HG03558 (cell line): ENCODE data around the gene CDC42EP3.

Experiments
- ATAC-seq: cut with Tn5 transposase; IDR thresholded peaks from one replicate; pipeline ENCODE4 v1.9.1; 2021; ENCODE audit warnings: moderate number of reproducible peaks; ENCODE audit not compliant: unreplicated experiment; ENCODE audit errors: extremely low read depth

The CDC42EP3 gene

DNA sequence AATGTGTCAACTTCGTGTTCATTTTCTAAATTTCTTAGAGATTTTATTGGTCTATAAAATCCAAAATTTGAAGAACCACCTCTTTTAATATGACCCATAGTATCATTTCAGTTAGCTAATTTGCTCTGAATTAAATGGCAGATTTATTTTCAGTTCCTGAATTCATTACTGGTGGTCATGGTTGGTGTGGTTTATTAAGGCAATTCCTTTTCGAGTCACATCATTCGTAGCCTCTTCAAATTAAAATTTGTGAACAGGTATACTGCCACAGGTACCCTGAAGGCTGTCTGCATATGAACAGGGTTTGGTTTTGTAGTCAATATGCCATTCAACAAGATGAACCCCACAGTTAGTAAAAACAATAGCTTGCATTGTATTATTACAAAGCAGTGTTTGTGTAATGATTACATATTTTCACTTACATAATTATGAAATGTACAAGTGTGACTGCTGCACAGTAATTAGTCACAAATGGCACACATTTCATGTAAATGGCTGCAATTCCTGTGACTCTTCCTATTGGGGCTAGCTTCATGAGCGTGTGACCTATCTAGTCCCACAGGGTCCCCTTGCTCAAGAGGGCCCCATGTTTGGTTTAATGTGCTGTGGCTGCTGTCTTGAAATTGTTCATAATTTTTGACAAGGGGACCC lies 48.9 kb downstream of the CDC42EP3 start:
- no peak for ATAC-seq

GRCh38 chr2:37621199-37621598 lies 50.2 kb downstream of the CDC42EP3 start:
- no peak for ATAC-seq

DNA sequence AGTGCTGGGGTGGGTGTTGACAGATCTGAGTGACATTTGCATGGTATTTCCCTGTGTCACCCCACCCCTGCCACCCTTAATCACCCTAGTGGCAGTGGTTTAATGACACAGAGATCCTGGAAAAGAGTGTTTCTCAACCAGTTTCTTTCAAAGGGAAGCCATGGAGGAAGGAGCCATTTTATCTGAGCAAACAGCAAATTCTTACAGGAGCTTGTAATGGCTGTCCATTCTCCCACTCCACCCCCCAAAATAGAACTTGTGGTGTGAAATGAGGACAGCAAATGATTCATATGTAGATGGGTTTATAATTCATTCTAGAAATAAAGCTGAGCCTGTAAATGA lies 51.5 kb downstream of the CDC42EP3 start:
- ATAC-seq = no peak

DNA sequence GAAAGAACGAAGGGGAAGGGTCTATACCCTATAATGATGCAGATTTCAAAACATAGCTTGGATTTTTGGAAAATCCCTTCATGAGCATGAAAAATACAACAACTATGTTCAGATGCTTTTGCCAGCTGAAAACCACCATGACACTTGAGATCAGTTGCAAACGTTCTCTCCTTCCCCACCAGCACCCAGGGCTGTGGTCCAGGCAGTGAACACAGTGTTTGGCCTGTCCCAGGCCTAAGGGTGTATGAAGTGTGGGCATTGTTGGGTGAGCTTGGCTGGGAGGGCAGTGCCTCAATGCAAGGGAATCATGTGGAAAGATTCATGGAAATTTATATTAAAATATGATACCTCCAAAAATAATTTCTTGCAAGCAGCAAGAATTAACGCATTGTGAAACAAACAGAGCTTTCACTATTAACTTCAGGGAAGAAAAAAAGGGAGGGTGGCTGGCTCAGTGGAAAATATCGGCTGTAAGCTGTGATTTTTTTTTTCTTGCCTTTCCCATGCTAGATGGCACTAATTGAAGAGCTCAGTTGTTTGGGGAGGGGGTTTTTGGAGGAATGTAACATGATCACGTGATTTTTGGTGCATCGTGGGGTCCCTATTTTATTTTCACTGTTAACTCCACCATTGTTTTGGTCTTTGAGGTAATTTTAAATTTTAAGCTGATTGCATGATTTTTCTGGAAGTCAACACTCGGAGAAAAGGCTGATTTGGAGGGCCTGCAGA lies 52.0 kb downstream of the CDC42EP3 start:
- ATAC-seq = no peak

- no peak for ATAC-seq
Observed at GRCh38 chr2:37618326-37618725, 53.1 kb downstream of the CDC42EP3 start.

- ATAC-seq = no peak
Observed at GRCh38 chr2:37617119-37617892, 54.1 kb downstream of the CDC42EP3 start.

DNA sequence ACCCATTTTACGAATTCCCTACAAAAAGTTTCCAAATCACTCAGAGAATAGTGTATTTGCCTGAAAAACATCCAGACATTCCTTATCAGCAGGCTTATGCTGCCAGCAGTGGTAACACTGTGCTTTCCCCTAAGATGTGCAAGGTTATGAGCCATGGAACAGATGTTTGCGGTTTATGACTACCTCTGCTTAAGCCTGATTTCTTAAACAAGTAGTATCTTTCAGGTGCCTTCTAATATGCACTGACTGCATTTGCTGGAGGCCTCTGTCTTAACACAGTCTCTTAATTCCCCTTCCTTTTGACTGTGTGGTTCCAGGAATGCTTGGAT lies 54.8 kb downstream of the CDC42EP3 start:
- ATAC-seq = peak; percentile 44

GRCh38 chr2:37615804-37616676 lies 55.4 kb downstream of the CDC42EP3 start:
- ATAC-seq = no peak

DNA sequence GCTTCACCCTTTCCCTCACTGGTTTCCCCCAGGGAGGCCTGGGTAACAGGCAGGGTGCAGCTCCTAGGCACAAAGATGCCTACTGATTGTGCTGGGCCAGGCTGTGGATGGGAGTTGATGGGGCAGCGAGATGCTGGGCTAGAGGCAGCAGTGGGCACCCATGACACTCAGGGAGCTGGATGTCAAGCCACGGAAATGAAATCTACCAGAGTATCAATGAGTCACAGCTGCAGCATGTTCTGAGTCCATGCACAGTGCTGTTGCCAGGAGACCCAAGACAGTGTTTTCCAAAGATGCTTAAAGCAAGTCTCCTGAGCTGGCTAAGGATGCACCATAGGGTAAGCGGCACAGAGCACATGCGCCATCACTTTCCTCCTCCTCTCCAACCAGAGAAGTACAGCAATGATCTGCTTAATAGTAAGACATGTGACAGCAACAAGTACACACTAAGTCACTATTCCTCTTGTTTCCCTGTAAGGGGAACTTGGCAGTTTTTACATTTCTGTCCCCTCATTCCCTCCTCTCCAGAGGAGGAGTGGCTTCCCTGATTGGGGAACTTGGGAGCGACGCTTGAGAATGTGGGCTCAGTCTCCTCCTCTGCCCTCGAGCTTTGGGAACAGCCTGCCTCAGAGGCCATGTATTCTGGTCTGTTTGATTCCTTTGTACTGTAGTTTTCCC lies 57.2 kb downstream of the CDC42EP3 start:
- ATAC-seq = no peak

GRCh38 chr2:37612382-37612781 lies 59.1 kb downstream of the CDC42EP3 start:
- no peak for ATAC-seq

GRCh38 chr2:37610638-37611289 lies 60.7 kb downstream of the CDC42EP3 start:
- ATAC-seq = no peak

DNA sequence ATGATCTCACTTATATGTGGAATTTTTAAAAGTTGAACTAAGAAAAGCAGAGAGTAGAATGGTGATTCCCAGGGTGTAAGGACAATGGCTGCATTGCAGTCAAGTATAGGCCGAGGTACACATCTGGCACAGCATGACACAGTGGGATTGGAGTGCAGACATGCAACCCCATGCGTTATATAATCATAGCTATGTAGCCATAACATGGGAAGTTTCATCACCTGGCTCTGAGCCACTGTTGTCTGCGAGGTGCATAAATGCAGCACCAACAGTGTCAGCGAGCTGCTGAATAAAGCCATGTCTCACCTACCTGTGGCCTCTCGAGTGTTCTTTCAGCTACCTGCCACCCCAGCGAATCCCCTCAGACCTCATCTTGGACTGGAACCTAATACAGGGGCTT lies 61.7 kb downstream of the CDC42EP3 start:
- ATAC-seq = no peak

- no peak for ATAC-seq
Observed at GRCh38 chr2:37604716-37605115, 66.7 kb downstream of the CDC42EP3 start.

- no peak for ATAC-seq
Observed at GRCh38 chr2:37602702-37603101, 68.7 kb downstream of the CDC42EP3 start.

- no peak for ATAC-seq
Observed at GRCh38 chr2:37602040-37602439, 69.4 kb downstream of the CDC42EP3 start.

GRCh38 chr2:37601569-37601968 lies 69.9 kb downstream of the CDC42EP3 start:
- no peak for ATAC-seq

DNA sequence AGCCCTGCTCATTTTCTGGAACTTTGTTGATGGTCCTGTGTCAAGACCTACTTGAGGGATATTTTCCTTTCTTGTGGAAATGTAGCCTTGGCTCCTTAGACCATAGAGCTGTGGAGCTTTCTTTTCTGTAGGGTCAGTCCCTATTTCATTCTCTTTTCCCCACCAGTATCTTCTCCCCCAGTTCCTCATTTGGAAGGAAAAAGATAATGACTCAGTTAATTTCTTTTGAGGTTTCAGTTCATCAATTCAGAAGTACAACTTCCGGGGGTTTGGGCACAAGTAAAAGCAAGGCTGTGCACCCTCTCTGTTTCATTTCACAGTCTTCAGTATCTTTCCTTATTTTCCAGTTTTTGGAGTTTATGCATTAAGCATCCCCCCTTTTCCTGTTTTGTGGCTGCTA lies 70.7 kb downstream of the CDC42EP3 start:
- peak; percentile 67 for ATAC-seq

DNA sequence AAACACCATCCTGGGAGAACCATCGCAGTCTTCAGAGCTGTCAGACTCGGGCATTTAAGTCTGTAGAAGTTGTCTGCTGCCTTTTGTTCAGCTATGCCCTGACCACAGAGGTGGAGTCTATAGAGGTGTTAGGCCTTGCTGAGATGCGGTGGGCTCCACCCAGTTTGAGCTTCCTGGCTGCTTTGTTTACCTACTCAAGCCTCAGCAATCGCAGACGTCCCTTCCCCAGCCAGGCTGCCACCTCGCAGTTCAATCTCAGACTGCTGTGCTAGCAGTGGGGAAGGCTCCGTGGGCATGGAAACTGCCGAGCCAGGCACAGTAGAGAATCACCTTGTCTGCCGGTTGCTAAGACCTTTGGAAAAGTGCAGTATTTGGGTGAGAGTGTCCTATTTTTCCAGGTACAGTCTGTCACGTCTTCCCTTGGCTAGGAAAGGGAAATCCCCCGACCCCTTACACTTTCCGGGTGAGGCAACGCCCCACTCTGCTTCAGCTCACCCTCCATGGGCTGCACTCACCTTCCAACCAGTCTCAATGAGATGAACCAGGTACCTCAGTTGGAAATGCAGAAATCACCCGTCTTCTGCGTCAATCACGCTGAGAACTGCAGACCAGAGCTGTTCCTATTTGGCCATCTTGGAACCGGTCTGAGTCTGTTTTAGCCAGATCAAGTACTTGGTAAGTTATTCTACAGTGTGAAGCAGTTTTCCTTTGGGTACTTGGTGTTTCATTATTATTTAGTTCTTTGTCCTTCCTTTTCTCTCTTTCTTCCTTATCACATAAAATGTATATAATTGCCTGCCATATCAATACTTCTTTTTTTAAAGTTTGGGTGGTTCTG lies 71.5 kb downstream of the CDC42EP3 start:
- no peak for ATAC-seq

DNA sequence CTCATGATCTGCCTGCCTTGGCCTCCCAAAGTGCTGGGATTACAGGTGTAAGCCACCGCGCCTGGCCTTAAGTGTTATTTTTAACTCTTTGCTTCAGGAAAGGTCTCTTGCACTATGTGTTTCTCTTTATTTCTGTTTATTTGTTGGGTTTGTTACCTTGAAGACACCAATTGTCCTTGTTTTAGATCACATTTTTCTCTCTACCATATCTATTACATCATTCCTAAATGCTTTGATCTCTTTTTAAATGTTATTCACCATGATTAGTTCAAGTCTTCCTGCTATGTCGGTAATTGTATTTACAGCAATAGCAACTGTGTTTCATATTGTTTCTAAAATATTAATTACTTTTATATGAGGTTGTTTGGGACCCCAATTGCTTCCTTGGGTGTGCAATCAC lies 77.7 kb downstream of the CDC42EP3 start:
- no peak for ATAC-seq
